Measurements from ENCODE around the gene RAPSN. TPM values are rescaled to one million over a fixed set of nuclear protein-coding genes. Genes with fewer than 3 reads are reported as not detected.

Gene RAPSN
- total RNA-seq, 2 donors from 2014 or later, result not detected

DNA sequence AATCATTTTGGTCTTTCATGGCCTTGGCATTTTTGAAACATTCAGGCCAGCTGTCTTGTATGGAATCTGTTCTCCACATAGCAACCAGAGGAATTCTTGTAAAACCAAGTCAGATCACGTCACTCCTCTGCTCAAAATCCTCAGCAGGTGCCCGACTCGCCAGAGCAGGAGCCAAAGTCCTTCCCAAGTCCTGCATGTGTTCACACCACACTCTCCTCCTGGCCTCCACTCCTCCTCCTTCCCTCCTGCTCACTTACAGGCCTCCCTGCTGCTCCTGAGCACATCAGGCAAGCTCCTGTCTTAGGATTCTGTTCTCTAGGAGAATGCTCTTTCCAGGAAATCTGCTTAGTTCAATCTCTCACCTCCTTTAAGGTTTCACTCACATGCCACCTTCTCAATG, 15.8 kb downstream of the RAPSN start:
- no peak for DNase-seq (ENCODE audit: low spot score)
- Histone ChIP-seq H3K9me3 (no peaks in the 10 kb centered on the region), H3K4me3 (no peak overlapping the region), H3K27me3 (no peaks in the 10 kb centered on the region), H3K36me3 (no peaks in the 10 kb centered on the region), H3K4me1 (peaks cover 0 to 9% of the 10 kb centered on the region in 2 donors), H3K27ac (no peak overlapping the region)
- TF ChIP-seq, protein P1, sequence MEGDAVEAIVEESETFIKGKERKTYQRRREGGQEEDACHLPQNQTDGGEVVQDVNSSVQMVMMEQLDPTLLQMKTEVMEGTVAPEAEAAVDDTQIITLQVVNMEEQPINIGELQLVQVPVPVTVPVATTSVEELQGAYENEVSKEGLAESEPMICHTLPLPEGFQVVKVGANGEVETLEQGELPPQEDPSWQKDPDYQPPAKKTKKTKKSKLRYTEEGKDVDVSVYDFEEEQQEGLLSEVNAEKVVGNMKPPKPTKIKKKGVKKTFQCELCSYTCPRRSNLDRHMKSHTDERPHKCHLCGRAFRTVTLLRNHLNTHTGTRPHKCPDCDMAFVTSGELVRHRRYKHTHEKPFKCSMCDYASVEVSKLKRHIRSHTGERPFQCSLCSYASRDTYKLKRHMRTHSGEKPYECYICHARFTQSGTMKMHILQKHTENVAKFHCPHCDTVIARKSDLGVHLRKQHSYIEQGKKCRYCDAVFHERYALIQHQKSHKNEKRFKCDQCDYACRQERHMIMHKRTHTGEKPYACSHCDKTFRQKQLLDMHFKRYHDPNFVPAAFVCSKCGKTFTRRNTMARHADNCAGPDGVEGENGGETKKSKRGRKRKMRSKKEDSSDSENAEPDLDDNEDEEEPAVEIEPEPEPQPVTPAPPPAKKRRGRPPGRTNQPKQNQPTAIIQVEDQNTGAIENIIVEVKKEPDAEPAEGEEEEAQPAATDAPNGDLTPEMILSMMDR (IDR thresholded peaks at IDR 0.05), result no peak

DNA sequence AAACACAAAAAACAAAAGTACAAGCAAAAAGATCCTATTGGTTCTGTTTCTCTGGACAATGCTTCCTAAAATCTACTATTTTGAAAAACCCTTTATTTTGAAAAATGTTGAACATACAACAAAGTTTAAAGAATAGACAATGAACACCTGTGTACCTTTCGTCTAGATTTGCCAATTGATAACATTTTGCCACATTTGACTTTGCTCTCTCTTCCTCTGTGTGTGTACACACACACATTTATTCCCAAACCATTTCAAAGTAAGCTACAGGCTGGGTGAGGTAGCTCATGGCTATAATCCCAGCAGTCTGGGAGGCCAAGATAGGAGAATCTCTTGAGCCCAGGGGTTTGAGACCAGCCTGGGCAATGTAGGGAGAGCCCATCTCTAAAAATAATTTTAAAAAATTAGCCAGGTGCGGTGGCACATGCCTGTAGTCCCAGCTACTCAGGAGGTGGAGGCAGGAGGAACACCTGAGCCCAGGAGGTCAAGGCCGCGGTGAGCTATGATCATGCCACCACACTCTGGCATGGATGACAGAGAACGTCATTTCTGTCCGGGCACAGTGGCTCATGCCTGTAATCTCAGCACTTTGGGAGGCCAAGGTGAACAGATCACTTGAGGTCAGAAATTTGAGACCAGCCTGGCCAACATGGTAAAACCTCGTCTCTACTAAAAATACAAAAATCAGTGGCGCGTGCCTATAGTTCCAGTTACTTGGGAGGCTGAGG, 17.4 kb downstream of the RAPSN start:
- no peaks in the 10 kb centered on the region for H3K27me3 ChIP-seq
- peaks cover 0 to 9% of the 10 kb centered on the region in 2 donors for H3K4me1 ChIP-seq
- H3K27ac ChIP-seq, result no peak overlapping the region
- no peak for DNase-seq (ENCODE audit: low spot score)
- no peaks in the 10 kb centered on the region for H3K36me3 ChIP-seq
- TF ChIP-seq, protein P1 (IDR thresholded peaks at IDR 0.05), result no peak
- H3K4me3 ChIP-seq, result no peak overlapping the region
- H3K9me3 ChIP-seq, result no peaks in the 10 kb centered on the region

DNA sequence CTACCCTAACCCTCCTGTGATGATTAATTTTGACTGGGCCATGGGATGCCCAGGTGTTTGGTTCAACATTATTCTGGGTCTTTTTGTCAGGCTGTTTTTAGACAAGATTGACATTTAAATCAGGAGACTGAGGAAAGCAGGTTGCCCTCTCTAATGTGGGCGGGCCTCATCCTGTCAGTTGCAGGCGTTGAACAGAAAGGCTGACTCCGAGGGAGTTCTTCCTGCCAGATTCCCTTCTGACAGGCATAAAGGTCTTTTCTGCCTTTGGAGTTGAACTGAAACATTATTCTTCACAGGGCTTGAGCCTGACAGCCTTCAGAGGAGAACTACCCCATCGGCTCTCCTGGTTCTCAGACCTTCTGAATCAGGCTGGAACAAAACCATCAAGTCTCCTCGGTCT, 18.4 kb downstream of the RAPSN start:
- Histone ChIP-seq H3K27me3 (no peaks in the 10 kb centered on the region), H3K4me3 (no peak overlapping the region), H3K9me3 (no peaks in the 10 kb centered on the region), H3K36me3 (no peaks in the 10 kb centered on the region), H3K4me1 (peaks cover 0 to 12% of the 10 kb centered on the region in 2 donors), H3K27ac (no peak overlapping the region)
- DNase-seq (ENCODE audit: low spot score), result no peak
- TF ChIP-seq, protein P1 (IDR thresholded peaks at IDR 0.05), result no peak

DNA sequence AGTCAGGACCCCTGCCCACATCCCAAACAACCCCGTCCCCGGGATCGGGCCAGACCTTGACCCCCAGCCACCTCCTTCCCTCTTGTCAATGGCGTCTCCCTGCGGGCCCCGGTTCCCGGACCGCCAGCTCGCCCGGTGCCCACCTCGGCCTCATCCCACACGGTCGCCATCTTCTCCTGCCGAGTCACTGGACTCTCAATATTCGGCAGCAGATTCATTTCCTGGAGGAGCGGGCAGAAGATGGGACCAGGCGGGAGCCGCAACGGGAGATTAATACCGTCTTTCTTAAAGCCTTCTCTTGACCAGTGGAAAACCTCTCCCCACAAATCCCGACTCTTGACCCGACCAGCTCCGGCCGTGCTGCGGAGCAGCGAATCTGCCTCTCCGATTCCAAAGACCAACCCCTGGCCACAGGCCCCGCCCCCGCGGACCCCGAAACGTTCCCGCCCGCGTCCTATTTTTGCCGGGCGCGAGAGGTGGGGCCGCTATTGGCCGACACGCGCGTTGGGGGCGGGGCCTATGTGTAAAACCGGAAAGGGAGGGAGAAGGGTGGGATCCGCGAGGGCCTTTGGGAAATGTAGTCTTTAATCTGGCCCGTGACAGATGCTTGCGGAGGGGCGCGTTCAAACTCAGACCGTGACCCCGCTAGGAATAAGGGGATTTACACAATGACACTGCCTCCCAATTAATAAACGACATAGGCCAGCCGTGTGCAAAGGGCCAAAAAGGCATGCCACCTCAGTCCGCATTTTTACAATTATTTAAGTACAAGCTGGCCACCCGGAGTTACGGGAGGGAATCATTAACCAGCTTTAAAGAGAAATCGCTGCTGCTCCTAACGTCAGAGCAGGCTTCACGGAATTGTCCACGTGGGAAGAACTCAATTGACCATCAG, 22.6 kb downstream of the RAPSN start, which contains the start of gene PSMC3:
TSS of gene PSMC3 (minus strand) at position 378 of the 895 bp plus-strand sequence. CDS start at position 218, 160 bp downstream.
- Histone ChIP-seq H3K36me3 (peaks cover 34% of the 10 kb centered on the region), H3K27me3 (no peaks in the 10 kb centered on the region), H3K27ac (peak within 1 kb of the TSS; percentile 86 to 95), H3K9me3 (no peaks in the 10 kb centered on the region), H3K4me1 (peaks cover 0 to 16% of the 10 kb centered on the region in 2 donors), H3K4me3 (peak within 1 kb of the TSS; percentile 74 to 93)
- TF ChIP-seq, protein P1 (IDR thresholded peaks at IDR 0.05), result no peak
- DNase-seq (ENCODE audit: low spot score), result peak; percentile 99

DNA sequence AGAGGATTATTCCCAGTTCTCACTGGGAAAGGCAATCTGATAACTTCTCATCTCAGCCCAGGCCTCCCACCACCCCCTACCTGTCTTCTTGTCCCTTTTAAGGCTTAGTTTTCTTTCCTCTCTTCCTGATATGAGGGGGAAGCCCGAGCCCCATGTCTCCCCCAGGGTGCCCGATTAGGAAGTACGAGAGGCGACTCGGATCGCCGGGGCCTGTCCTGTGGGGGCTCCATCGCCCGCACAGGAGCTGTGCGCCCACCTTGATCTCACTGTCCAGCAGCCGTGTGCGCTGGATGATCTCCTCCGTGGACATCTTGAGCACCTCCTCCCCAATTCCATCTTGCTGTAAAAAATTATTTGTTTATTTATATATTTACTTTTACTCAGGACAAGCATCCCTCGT, 23.3 kb downstream of the RAPSN start:
- no peak for DNase-seq (ENCODE audit: low spot score)
- Histone ChIP-seq H3K27ac (peak overlapping the region; percentile 86 to 95), H3K9me3 (no peaks in the 10 kb centered on the region), H3K27me3 (no peaks in the 10 kb centered on the region), H3K4me3 (peak overlapping the region; percentile 74 to 93), H3K36me3 (peaks cover 41% of the 10 kb centered on the region), H3K4me1 (peaks cover 0 to 16% of the 10 kb centered on the region in 2 donors)
- TF ChIP-seq, protein P1 (IDR thresholded peaks at IDR 0.05), result no peak

Data from right atrium auricular region (tissue), 2 donors.